Measurements from ENCODE around the gene POMT2.
A peak's percentile ranks its signal among the peaks of the same experiment; 100 is the strongest.

POMT2 gene

DNA sequence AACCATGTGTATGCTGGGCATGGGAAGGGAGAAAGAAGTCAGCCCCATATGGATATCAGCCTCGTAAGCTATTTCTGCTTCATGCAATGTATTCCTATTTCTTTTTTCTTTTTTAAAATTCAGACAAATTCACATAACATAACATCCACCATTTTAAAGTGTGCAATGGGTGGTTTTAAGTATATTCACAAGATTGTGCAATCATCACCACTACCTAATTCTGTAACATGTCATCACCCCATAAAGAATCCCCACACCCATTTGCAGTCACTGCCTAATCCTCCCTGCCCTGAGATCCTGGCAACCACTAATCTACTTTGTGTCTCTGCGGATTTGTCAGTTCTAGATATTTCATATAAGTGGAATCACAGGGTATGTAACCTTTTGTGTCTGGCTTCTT, 9.5 kb downstream of the POMT2 start:
- no peaks in the 10 kb centered on the region for H3K27me3 ChIP-seq (ENCODE audit: control insufficient read depth, insufficient read depth, low read length)
- no peak overlapping the region for H3K9ac ChIP-seq (ENCODE audit: low read length)
- H3K27ac ChIP-seq (ENCODE audit: low read length), result no peak overlapping the region
- H3K4me1 ChIP-seq (ENCODE audit: control insufficient read depth, low read depth, low read length), result peaks cover 31% of the 10 kb centered on the region
- no peaks in the 10 kb centered on the region for H3K9me3 ChIP-seq (ENCODE audit: control insufficient read depth, low read depth, low read length)
- H3K4me3 ChIP-seq (ENCODE audit: low read length), result no peak overlapping the region
- no peaks in the 10 kb centered on the region for H3K36me3 ChIP-seq (ENCODE audit: control insufficient read depth, low read depth, low read length)

DNA sequence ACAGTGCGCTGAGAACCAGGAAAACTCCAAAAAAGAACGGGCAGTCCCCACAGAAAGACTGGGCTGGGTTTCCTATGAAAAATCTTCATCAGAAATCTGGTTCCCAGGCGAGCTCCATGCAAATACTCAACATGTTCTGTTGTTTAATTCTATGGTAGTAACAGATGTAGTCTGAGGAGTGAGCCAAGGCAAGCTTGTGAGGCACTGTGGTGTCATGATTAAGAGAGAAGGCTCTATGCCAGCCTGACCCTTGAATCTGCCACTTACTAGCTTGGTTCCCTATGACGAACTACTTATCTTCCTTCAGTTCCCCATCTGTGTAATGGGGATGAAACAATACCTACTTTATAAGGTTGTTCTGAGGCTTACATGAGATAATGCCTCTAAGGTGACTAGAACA, 10.7 kb downstream of the POMT2 start:
- H3K4me3 ChIP-seq (ENCODE audit: low read length), result no peak overlapping the region
- H3K36me3 ChIP-seq (ENCODE audit: control insufficient read depth, low read depth, low read length), result peaks cover 4% of the 10 kb centered on the region
- no peaks in the 10 kb centered on the region for H3K9me3 ChIP-seq (ENCODE audit: control insufficient read depth, low read depth, low read length)
- H3K9ac ChIP-seq (ENCODE audit: low read length), result no peak overlapping the region
- H3K27me3 ChIP-seq (ENCODE audit: control insufficient read depth, insufficient read depth, low read length), result no peaks in the 10 kb centered on the region
- H3K27ac ChIP-seq (ENCODE audit: low read length), result no peak overlapping the region
- H3K4me1 ChIP-seq (ENCODE audit: control insufficient read depth, low read depth, low read length), result peaks cover 31% of the 10 kb centered on the region

DNA sequence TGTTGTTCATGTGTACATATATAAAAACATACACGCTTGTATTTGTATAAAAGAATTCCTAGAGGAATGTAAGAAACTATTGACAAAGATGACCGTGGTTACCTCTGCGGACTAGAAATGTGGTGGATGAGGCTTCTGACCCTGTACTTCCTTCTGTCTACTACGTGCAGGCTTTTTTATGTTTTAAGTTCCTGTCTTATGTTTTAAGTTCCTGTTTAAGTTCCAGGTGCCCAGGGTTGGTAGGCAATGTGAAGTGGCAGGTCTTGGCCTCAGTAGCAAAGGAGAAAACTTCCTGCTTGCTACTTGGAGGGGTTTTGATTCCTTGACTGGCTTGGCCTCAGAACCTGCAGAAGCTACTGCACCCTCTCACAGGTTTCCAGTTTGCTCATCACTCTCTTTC, 11.6 kb downstream of the POMT2 start:
- H3K27me3 ChIP-seq (ENCODE audit: control insufficient read depth, insufficient read depth, low read length), result no peaks in the 10 kb centered on the region
- no peak overlapping the region for H3K9ac ChIP-seq (ENCODE audit: low read length)
- H3K36me3 ChIP-seq (ENCODE audit: control insufficient read depth, low read depth, low read length), result peaks cover 4% of the 10 kb centered on the region
- peaks cover 24% of the 10 kb centered on the region for H3K4me1 ChIP-seq (ENCODE audit: control insufficient read depth, low read depth, low read length)
- no peak overlapping the region for H3K27ac ChIP-seq (ENCODE audit: low read length)
- H3K4me3 ChIP-seq (ENCODE audit: low read length), result no peak overlapping the region
- H3K9me3 ChIP-seq (ENCODE audit: control insufficient read depth, low read depth, low read length), result no peaks in the 10 kb centered on the region

DNA sequence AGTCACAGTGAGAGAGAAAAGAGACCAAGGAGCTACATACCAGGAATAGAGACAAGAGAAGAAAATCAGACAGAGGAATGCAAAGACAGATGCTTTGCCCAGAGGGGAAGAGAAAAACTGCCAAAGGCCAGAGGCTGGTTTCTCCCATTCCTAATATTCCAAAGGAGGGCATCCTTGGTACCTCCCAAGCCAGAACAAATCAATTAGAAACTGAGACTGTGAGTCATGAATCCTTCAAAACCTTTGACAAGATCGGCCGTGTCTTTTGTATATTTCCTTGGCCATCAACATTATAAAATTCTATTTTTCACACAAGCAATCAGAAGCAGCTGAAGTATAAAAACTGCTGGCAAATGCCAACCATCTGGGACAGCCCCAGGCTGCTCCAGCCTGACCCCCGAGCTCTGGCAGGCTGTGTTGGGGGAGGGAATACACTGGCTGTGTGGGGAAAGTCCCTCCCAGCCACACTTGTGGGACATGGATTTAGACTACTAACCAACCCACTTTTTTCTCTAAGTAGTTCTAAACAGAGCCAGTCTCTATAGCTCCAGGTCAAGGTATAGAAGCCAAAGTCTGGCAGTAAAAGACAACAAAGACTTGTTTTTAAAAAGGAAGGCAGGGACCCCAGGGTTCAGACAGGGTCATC, 13.7 kb downstream of the POMT2 start:
- Histone ChIP-seq H3K9me3 (ENCODE audit: control insufficient read depth, low read depth, low read length) (no peaks in the 10 kb centered on the region), H3K27me3 (ENCODE audit: control insufficient read depth, insufficient read depth, low read length) (no peaks in the 10 kb centered on the region), H3K4me1 (ENCODE audit: control insufficient read depth, low read depth, low read length) (peaks cover 10% of the 10 kb centered on the region), H3K36me3 (ENCODE audit: control insufficient read depth, low read depth, low read length) (peaks cover 7% of the 10 kb centered on the region), H3K4me3 (ENCODE audit: low read length) (no peak overlapping the region), H3K9ac (ENCODE audit: low read length) (no peak overlapping the region), H3K27ac (ENCODE audit: low read length) (peak overlapping the region; percentile 40)

DNA sequence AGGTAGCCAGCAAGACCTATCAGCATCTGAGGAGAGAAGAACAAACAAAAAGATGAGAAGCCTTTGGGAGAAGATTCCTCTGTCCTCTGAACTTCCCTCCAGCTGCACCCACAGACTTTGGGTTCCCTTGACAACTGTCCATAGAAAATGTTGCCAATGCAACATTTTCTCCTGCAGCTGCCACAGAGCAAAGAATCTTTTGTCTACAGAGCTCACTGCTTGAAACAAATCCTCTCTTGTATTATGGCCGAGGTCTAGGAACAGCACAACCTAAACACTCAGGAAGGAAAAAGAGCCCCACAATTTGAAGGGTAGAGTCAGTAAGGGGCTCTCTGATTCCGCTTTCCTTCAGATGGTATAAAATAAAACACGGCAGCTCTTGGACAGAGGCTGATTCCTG, 14.3 kb downstream of the POMT2 start:
- no peaks in the 10 kb centered on the region for H3K27me3 ChIP-seq (ENCODE audit: control insufficient read depth, insufficient read depth, low read length)
- H3K4me1 ChIP-seq (ENCODE audit: control insufficient read depth, low read depth, low read length), result peaks cover 10% of the 10 kb centered on the region
- no peak overlapping the region for H3K4me3 ChIP-seq (ENCODE audit: low read length)
- no peak overlapping the region for H3K9ac ChIP-seq (ENCODE audit: low read length)
- H3K9me3 ChIP-seq (ENCODE audit: control insufficient read depth, low read depth, low read length), result no peaks in the 10 kb centered on the region
- no peak overlapping the region for H3K27ac ChIP-seq (ENCODE audit: low read length)
- H3K36me3 ChIP-seq (ENCODE audit: control insufficient read depth, low read depth, low read length), result peaks cover 7% of the 10 kb centered on the region

DNA sequence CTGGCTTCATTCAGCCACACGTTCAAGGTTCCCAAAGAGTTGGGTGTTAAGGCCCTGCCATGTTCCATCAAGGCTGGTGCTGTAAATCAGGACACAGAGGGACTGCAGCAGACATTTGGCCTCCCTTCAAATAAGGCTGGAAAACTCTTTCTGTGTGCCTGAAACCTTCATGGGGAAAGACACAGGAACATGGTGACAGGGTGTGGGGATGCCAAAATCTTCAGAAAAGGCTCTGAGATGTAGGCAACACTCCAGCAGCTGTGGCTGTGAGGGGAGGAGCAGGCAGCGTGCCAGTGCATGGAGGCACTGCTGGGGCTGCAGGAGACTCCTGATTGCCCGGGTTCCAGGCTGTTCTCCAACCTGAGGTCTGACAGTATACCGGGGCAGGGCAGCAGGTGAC, 15.0 kb downstream of the POMT2 start:
- Histone ChIP-seq H3K27ac (ENCODE audit: low read length) (no peak overlapping the region), H3K36me3 (ENCODE audit: control insufficient read depth, low read depth, low read length) (peaks cover 7% of the 10 kb centered on the region), H3K27me3 (ENCODE audit: control insufficient read depth, insufficient read depth, low read length) (no peaks in the 10 kb centered on the region), H3K4me1 (ENCODE audit: control insufficient read depth, low read depth, low read length) (peaks cover 10% of the 10 kb centered on the region), H3K4me3 (ENCODE audit: low read length) (no peak overlapping the region), H3K9ac (ENCODE audit: low read length) (no peak overlapping the region), H3K9me3 (ENCODE audit: control insufficient read depth, low read depth, low read length) (no peaks in the 10 kb centered on the region)

DNA sequence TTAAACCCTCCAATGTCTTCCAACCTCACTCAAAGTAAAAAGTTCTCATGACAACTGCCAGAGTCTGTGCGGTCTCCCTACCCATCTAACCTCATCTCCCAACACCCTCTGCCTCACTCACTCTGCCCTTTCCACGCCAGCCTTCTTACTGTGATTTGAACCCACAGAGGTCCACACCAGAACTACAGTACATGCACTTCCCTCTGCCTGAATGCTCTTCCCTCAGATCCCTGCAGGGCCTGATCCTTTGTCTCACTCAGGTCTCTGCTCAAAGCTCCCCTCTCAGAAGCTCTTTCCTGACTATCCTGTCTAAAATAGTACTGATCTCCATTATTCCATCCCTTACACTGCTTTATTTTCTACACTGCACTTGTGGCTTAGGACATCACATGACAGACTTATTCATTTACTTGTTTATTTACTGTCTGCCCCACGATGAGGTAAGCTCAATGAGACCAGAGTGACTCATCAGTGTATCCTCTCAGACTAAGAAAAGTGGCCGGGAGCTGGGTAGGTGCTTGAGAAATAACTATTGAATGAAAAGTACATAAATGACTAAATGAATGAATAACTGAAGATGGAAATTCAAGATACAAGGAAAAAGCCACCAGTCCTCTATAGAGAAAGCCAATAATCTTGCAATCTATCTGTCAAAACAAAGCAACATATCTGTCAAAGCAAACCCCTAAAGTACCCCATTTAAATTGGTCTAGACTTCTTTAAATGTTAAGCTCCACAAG, 17.1 kb downstream of the POMT2 start:
- Histone ChIP-seq H3K9me3 (ENCODE audit: control insufficient read depth, low read depth, low read length) (no peaks in the 10 kb centered on the region), H3K36me3 (ENCODE audit: control insufficient read depth, low read depth, low read length) (peaks cover 12% of the 10 kb centered on the region), H3K4me3 (ENCODE audit: low read length) (no peak overlapping the region), H3K27me3 (ENCODE audit: control insufficient read depth, insufficient read depth, low read length) (no peaks in the 10 kb centered on the region), H3K4me1 (ENCODE audit: control insufficient read depth, low read depth, low read length) (peaks cover 10% of the 10 kb centered on the region), H3K9ac (ENCODE audit: low read length) (no peak overlapping the region), H3K27ac (ENCODE audit: low read length) (no peak overlapping the region)

DNA sequence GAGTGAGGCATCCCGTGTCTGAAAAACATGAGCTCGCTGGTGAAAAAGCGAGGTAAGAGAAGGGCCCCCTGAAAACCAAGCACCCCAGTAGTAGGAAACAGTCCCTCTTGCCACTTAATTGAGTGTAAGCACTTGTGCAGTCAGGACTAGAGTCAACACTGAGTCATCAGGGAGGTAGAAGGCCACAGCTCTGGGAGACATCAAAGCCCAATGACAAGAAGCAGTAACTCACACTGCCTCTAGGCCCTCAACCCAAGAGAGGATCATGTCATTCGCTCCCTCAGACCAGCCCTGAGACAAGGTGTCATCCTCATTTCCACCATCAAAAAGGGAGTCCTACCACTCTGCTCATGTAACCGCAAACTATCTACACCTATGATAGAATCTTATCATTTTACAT, 17.8 kb downstream of the POMT2 start:
- peaks cover 10% of the 10 kb centered on the region for H3K4me1 ChIP-seq (ENCODE audit: control insufficient read depth, low read depth, low read length)
- no peaks in the 10 kb centered on the region for H3K9me3 ChIP-seq (ENCODE audit: control insufficient read depth, low read depth, low read length)
- H3K27me3 ChIP-seq (ENCODE audit: control insufficient read depth, insufficient read depth, low read length), result no peaks in the 10 kb centered on the region
- H3K27ac ChIP-seq (ENCODE audit: low read length), result no peak overlapping the region
- peaks cover 16% of the 10 kb centered on the region for H3K36me3 ChIP-seq (ENCODE audit: control insufficient read depth, low read depth, low read length)
- no peak overlapping the region for H3K9ac ChIP-seq (ENCODE audit: low read length)
- H3K4me3 ChIP-seq (ENCODE audit: low read length), result no peak overlapping the region

DNA sequence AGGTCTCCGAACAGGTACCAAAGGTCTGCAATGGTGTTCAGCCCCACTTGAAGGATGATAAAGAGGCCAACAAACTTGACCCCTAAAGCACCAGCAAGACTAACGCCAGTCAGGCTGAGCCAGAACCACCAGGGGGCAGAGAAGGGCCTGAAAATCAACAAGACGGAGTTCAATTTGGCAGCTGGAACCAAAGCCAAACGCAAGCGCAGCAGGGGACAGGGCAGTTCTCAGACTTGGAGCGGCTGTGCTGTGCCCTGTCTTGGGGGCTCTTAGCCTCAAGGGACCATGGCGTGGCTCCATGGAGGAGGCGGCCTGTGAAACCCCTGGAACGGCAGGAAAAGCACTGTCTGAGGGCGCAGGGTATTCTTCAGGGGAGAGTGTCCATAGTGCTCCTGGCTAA, 19.6 kb downstream of the POMT2 start:
- Histone ChIP-seq H3K4me1 (ENCODE audit: control insufficient read depth, low read depth, low read length) (no peaks in the 10 kb centered on the region), H3K27me3 (ENCODE audit: control insufficient read depth, insufficient read depth, low read length) (no peaks in the 10 kb centered on the region), H3K9me3 (ENCODE audit: control insufficient read depth, low read depth, low read length) (no peaks in the 10 kb centered on the region), H3K27ac (ENCODE audit: low read length) (no peak overlapping the region), H3K4me3 (ENCODE audit: low read length) (no peak overlapping the region), H3K36me3 (ENCODE audit: control insufficient read depth, low read depth, low read length) (peaks cover 19% of the 10 kb centered on the region), H3K9ac (ENCODE audit: low read length) (no peak overlapping the region)

DNA sequence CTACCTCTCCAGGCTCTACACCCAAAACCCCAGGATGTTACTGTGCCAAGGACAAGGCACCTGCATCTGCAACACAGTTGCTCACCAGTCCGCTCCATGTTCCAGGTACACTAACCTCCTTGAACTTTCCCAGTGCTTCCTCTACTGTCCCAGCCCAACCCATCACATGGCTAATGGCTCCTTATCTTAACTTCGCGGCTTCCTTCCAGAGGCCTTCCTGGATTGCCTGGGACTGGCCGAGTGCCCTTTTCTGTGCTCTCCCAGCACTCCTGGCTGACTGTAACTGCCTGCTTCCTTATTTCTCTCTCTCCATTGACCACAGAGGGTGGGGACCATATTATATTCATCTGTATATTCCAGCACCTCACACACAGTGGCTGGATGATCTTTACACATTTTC, 20.9 kb downstream of the POMT2 start:
- no peak overlapping the region for H3K4me3 ChIP-seq (ENCODE audit: low read length)
- H3K9ac ChIP-seq (ENCODE audit: low read length), result no peak overlapping the region
- H3K36me3 ChIP-seq (ENCODE audit: control insufficient read depth, low read depth, low read length), result peaks cover 17% of the 10 kb centered on the region
- no peaks in the 10 kb centered on the region for H3K9me3 ChIP-seq (ENCODE audit: control insufficient read depth, low read depth, low read length)
- H3K27ac ChIP-seq (ENCODE audit: low read length), result no peak overlapping the region
- H3K27me3 ChIP-seq (ENCODE audit: control insufficient read depth, insufficient read depth, low read length), result no peaks in the 10 kb centered on the region
- H3K4me1 ChIP-seq (ENCODE audit: control insufficient read depth, low read depth, low read length), result no peaks in the 10 kb centered on the region

DNA sequence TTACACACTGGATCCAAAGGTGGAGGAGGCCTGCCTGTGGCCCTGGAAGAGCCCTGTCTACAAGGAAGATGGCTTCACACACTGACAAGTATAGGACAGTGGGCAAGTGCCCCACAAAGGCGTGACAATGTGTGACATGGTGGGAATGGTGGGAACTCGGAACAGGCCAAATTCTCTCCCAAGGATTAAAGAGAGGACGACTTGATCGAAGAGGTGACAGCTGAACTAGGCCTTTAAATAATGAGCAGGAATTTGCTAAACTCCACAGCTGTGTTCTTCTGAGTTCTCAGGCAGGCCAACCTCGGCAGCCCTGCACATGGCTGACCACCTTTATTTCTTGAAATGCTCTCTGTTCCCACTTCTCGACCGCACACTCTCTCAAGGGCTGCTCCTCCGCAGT, 23.8 kb downstream of the POMT2 start:
- H3K4me3 ChIP-seq (ENCODE audit: low read length), result no peak overlapping the region
- no peaks in the 10 kb centered on the region for H3K27me3 ChIP-seq (ENCODE audit: control insufficient read depth, insufficient read depth, low read length)
- no peak overlapping the region for H3K27ac ChIP-seq (ENCODE audit: low read length)
- H3K9me3 ChIP-seq (ENCODE audit: control insufficient read depth, low read depth, low read length), result no peaks in the 10 kb centered on the region
- no peaks in the 10 kb centered on the region for H3K4me1 ChIP-seq (ENCODE audit: control insufficient read depth, low read depth, low read length)
- H3K9ac ChIP-seq (ENCODE audit: low read length), result no peak overlapping the region
- H3K36me3 ChIP-seq (ENCODE audit: control insufficient read depth, low read depth, low read length), result peaks cover 17% of the 10 kb centered on the region

DNA sequence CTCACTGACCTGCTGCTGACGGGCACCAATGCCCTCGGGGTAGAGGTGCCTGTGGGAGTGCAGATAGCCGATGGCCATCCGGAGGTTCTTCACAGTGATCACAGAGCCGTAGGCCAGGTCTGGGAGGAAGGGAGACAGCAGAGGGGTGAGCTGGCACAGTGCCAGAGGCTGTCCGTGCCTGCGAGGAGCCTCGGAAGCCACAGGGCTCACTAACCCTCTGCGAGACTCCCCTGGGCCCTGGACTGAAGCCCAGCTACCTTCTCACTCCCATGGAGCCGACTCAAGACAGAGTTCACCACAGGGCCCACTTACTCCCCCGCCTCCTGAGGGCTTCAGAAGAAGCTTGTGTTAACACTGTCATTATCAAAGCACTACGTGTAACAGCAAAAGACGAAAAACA, 24.5 kb downstream of the POMT2 start:
- Histone ChIP-seq H3K36me3 (ENCODE audit: control insufficient read depth, low read depth, low read length) (peaks cover 17% of the 10 kb centered on the region), H3K27ac (ENCODE audit: low read length) (no peak overlapping the region)

More for the DNA sequence above, 24.5 kb downstream of the POMT2 start:
- no peaks in the 10 kb centered on the region for H3K9me3 ChIP-seq (ENCODE audit: control insufficient read depth, low read depth, low read length)
- no peaks in the 10 kb centered on the region for H3K27me3 ChIP-seq (ENCODE audit: control insufficient read depth, insufficient read depth, low read length)
- no peak overlapping the region for H3K9ac ChIP-seq (ENCODE audit: low read length)
- H3K4me3 ChIP-seq (ENCODE audit: low read length), result no peak overlapping the region
- H3K4me1 ChIP-seq (ENCODE audit: control insufficient read depth, low read depth, low read length), result no peaks in the 10 kb centered on the region
